HG03520 (cell line): ENCODE measurements around the gene BPIFA3.
"Not testable (repeated sequence)": the region's sequence is repeated elsewhere in the genome, so short reads cannot be mapped to it uniquely, and the experiment has no call there.

Experiments
- ATAC-seq: cut with Tn5 transposase; IDR thresholded peaks from one replicate; pipeline ENCODE4 v1.9.1; 2021; ENCODE audit warnings: mild to moderate bottlenecking, moderate library complexity; ENCODE audit not compliant: unreplicated experiment

Gene BPIFA3

DNA sequence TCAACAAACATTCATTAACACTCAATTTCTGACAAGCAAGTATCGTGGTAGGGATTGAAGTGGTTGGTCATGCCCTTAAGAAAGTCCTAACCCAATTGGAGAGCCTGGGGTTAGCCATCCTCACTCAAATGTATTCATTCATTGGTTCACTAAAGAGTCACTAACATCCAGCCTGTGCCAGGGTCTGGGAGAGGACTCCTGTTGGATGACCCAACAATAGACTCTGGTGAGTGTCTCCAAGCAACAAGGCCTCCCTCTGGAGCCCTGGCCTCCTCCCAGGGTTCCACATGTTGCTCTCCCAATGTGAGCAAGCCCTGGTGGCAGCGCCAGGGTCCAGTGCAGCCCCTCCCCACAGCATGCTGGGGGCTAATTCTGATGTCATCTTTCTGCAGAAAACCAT is at the start of gene BPIFA3:
BPIFA3 (plus strand) TSS at position 301 of the 400 bp plus-strand sequence. CDS start 185 bp downstream, outside the sequence.
- ATAC-seq = no peak

DNA sequence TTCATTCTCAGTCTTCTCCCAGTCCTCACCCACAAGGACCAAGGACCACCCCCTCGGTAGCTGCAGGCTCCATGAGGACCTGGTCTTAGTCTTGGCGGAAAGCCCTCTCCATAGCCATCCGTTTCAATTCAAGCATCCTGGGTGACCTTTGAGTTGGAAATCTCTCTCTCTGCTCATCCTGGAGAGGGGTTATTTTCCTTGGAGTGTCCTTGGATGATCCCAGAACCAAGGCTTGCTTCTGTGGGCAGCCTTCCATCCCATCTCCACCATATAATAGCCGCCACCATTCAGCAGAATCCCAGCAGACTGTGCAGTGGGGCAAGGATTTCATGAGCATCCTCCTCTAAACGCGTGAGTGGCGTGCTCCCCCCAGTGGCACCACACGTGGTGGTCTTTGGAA is 49.3 kb upstream of the BPIFA3 start, which contains the start of gene BPIFA2:
BPIFA2 (plus strand) TSS at position 301 of the 400 bp plus-strand sequence. CDS start 987 bp downstream, outside the sequence.
- ATAC-seq = no peak

DNA sequence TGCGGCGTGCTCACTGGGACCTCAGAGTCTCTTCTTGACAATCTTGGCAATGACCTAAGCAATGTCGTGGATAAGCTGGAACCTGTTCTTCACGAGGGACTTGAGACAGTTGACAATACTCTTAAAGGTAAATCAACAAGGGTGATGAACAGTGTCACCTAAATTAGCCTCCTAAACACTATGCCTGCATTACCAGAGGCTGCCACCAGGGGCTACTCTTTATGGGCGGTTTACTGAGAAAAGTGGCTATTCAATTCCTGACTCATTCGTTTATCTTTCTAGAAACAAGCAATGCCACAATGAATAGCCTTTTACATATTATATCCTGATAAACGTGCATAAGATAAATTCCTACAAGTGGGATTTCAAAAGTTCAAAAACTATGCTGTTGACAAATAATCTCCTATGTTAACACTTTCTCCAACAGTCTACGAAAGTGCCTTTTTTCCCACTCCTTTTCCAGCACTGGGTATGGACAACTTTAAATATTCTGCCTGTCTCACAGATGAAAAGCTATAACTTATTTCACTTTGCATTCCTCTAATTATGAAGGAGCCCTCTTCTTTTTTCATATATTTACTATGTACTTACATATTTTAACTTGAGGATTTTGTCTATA is 47.9 kb upstream of the BPIFA3 start:
- no peak for ATAC-seq

DNA sequence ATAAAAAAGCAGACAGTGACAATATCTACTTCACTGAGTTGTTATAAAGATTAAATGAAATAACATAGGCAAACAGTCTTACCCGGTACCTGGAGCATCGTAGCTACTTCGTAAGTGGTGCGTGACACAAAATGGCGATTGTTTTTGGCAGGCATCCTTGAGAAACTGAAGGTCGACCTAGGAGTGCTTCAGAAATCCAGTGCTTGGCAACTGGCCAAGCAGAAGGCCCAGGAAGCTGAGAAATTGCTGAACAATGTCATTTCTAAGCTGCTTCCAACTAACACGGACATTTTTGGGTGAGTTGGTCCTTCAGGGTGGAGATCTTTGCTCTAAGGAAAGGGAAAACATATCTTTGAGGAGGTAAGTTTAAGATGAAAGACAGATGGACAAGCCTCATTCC is 44.4 kb upstream of the BPIFA3 start:
- no peak for ATAC-seq

DNA sequence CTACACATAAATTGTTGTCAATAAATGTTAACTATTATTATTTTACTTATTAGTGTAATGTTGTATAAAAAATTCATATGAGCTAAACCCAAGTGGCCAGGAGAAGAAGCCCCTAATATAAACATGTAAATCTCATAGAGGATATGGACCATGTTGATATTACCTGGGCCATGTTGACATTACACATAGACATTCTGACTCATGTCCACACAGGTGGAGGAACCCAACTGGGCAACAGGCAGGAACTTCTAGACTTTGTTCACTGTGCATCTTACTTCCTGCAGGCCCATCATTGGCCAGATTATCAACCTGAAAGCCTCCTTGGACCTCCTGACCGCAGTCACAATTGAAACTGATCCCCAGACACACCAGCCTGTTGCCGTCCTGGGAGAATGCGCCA is 42.0 kb upstream of the BPIFA3 start:
- ATAC-seq = no peak

DNA sequence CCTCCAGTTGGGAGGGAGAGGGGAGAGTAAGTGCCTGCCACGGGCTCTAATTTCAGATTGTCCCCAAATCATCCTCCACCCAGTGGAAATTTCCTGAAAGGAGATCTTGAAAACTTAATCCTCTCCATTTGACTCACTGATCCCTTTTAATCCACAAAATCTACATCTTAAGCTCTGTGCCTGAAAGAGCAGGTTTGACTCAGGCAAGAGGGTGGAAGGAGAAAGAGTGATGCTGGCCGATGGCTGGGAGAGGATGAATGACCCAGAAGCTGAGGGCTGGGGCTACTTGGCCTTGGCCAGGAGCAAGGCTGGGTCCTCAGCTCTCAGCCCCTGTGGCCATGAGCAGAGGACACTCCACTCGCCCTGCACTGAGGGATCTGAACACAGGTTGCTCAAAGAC is 41.1 kb upstream of the BPIFA3 start:
- no peak for ATAC-seq

DNA sequence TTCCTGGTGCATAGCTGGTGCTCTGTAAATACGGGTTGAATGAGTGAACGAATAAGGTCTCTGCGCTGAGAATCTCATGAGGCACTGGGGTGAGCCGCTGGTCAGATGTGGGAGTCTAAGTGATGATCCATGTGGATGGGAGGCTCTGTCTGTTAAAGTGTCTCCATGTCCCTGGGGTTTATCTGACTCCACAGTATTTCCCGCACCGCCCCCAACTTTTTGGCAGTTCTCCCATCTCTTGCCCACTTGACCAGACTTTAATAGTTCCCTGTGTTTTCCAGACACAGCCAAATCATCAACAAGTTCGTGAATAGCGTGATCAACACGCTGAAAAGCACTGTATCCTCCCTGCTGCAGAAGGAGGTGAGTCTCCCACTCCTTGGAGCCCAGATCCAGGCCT is 39.3 kb upstream of the BPIFA3 start:
- no peak for ATAC-seq

DNA sequence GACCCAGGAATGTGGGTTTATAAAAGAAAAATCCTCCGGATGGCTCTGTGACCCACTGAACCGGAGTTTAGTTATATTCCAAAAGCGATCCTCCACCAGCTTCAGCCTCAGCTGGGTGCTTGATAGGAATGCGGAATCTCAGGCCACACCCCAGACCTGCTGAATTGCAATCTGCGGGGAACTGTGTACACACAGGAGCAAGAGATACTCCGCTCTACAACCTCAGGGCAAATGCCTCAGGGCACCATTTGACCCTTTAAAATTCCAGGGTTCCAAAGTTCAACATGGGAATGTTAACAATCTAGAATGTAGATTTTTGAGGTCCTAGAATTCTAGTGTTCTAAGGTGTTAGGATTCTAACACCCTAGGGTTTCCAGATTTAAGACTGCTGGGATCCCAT is 38.4 kb upstream of the BPIFA3 start:
- ATAC-seq = no peak

DNA sequence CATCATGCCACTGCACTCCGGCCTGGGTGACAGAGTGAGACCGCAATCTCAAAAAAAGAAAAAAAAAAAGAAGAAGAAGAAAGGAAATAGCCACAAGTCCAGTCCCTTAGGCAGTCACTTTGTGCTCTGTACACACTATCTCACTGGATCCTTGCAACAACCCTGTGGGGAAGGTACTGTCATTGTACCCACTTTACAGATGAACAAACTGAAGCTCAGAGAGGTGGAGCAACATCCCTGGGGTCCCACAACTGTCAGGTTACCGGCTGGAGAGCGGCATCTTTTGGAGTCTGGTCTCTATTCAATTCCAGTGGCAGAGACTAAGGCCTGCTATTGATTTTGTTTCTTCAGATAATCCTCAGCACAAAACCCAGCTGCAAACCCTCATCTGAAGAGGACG is 37.0 kb upstream of the BPIFA3 start:
- ATAC-seq = no peak

DNA sequence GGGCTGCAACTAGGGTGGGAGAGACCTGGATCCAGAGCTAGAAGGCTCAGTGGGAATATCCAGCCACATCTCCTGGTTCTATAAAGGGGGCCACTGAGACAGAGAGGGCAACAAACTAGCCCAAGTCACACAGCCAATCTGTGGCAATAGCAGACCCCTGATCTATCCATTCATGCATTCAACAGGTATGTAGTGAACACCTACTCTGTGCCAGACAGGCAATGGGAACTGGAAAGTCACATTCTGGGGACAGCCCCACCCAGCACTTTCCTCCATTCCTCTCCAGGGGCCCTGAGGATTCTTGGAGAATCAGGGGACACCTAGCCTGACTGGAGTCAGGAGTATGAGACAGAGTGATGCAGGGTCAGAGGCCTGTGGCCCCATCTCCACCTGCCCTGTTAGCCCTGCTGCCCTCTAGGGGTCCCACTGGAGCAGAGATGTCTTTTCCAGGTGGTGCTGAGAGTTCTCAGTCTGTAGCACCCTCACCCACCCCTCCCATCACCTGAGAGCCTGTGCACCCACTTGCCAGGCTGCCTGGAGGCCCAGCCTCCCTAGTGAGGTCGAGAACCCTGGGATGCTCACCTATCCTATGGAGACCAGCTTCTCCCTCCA is 35.6 kb upstream of the BPIFA3 start:
- no peak for ATAC-seq

DNA sequence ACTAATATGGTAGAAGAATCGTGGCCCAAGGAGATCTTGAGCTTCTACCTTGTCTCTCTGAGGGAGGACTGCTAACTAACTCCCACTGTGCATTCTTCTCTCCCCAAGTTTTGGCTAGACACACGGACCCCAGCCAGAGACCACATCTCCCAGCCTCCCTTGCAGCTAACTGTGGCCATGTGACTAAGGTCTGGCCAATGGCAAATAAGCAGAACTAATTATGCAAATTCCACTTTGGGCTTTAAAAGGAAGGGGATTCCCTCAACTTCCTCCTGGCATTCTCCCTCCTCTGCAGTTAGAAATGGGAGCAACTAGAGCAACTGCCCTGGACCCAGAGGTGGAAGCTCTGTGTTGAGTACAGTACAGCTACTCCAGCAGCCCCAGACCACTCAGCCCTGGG is 33.8 kb upstream of the BPIFA3 start:
- ATAC-seq = no peak

DNA sequence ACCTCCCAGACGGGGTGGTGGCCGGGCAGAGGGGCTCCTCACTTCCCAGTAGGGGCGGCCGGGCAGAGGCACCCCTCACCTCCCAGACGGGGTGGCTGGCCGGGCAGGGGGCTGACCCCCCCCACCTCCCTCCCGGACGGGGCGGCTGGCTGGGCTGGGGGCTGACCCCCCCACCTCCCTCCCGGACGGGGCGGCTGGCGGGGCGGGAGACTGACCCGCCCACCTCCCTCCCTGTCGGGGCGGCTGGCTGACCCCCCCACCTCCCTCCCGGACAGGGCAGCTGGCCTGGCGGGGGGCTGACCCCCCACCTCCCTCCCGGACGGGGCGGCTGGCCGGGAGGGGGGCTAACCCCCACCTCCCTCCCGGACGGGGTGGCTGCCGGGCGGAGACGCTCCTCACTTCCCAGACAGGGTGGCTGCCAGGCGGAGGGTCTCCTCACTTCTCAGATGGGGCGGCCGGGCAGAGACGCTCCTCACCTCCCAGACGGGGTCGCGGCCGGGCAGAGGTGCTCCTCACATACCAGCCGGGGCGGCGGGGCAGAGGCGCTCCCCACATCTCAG is 32.0 kb upstream of the BPIFA3 start:
- not testable (repeated sequence) for ATAC-seq

DNA sequence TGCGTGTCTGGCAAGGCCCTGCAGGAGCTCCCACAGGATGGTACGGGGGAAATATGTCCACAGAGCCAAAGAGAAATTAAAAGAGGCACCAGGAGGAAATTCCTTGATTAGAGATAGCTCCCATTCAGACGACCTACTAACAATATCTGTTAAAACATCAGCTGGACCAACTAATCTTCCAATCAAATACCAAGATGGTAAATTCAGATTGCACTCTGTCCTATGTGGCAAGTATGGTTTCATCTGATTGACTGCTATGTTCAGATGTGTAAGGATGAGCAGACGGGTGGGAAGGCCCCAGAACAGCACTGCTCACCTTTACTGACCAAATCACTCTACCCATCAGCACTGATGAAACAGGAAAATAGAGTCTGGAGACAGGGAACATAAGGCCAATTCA is 29.7 kb upstream of the BPIFA3 start:
- no peak for ATAC-seq

DNA sequence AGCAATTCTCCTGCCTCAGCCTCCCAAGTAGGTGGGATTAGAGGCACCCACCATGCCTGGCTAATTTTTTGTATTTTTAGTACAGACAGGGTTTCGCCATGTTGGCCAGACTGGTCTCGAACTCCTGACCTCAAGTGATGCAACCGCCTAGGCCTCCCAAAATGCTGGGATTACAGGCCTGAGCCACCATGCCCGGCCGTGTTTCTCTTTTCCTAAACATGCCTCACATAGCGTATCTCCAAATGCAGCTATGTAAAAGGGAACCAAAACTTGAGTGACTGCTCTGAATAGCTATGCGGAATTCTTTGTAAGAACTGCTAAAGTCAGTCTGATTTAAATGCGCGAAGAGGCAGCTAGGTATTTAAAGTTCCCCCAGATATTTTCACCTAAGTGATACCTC is 28.7 kb upstream of the BPIFA3 start:
- no peak for ATAC-seq

DNA sequence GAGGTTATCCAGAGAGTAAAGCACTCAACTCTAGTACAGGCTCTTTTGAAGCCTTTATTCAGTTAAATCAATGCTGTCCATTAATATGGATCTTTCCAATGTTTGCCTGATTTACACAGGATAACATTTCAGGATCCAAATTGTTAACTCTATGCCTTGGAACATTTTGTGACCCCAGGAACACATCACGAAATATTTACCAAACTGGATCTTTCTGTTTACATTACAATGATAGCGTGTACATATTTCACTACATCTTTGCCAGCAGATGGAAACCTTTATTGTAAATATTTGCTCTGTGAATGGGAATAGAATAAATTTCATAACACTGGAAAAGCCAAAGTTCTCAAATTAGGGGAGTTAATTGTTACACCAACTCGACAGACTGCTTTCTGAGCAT is 25.7 kb upstream of the BPIFA3 start:
- no peak for ATAC-seq

DNA sequence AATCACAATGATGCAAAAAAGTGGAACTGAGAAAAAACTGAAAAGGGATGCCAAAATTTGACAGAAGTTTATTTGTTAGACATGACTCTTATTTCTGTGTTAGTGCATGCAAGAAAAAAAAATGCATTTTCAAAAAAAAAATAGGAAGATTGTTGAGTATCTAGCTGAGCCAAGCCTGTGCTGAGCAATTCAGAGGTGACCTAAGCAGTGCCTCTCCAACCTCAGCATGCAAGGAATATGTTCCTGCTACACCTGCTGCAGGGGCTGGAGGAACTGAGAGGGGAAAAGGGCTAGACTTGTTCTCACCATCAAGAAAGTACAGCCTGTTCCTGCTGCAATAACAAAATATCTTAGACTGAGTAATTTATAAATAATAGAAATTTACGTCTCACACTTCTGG is 25.2 kb upstream of the BPIFA3 start:
- no peak for ATAC-seq

DNA sequence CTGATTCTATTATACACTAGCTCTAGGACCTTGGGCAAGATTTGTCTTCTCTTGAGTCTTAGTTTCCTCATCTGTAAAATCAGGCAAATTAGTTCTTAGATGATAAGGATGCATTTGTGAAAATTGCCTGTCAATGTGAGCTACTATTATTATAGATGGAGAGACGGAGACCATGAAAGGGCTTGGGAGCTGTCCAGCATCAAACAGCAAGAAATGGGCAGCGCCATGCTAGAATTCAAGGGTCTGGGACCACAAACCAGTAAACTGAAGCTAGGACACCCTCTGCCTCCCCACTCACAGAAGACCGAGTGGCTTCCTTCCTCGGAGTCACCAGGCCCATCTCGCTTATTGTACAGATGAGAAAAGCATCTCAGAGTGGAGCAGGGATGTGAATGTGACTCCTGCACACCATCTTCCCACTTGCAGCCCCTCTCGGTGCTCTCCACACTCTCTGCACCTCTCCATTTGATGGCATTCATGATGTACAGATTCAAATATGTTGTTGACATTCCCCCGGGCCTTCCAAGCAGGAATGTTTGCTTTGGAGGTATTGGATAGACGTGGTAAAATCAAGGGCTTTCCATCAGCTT is 24.1 kb upstream of the BPIFA3 start:
- ATAC-seq = no peak

DNA sequence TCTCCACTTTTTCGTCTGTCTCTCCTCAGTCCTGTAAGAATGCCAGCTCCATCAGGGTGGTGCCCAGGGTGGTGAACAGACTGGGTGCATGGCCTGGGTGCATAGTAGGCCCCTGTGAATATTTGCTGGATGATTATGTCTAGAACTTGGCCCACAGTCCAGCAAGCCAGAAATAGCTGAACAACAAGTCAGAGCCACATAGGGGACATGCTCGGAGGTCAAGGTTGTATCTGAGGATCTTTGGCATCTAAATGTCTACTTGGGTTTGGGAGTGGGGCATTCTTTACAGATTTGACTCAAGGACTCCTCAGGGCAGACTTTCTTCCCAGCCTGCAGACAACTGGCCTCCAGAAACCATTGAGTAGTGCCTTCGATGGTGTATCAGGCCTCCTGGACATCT is 18.1 kb upstream of the BPIFA3 start:
- no peak for ATAC-seq

DNA sequence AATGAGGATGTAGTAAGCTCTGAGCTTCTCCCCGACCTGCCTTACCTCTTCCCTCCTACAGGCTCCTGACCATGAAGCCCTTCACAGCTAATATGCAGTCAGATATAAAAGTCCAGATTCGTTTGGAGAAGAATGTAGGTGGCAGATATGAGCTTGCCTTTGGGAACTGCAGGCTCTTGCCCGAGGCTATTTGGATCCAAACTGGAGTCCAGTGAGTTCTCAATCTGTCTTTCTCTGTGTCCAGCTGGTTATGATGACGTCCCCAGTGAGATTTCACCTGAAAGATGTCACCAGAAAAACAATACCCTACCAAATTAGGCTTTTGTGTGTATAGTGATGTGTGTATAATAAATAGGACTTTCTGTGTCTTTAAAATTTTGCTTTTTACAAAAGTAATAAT is 14.7 kb upstream of the BPIFA3 start:
- ATAC-seq = no peak

DNA sequence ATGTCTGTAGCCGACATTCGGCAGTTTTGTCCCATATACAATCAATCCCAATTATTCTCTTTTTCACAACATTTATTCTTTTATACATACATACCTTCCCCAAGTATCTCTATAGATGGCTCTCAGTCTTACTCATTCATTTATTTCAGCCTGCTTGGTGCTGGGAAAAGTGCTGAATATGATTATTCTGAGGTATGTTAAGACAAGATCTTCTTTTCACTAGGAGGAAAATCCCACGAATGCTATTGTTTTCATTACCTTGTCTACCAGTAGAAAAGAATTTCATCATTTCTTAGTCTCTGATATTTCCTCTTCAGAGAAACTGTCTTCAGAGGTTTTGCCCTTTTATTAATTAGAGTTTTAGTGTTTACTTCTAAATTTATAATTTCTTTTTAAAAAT is 13.7 kb upstream of the BPIFA3 start:
- ATAC-seq = no peak

DNA sequence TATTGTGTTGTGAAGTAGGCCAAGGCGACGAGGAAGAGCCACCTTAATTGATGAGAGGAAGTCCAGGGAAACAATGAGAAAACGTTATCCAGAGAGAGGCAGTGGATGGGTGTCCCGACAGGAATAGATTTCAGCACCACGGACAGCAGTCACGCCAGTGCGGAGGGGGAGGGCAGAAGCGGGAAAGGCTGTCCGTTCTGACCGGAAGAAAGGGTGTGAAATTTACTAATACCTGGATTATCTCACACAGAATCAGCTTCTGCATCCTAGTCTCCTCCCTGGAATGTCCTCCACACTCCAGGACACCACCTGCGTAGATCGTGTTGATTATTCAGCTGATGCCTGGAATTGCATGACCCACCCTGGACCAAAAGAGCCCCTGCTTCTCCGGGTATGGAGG is 7.4 kb upstream of the BPIFA3 start:
- ATAC-seq = no peak

DNA sequence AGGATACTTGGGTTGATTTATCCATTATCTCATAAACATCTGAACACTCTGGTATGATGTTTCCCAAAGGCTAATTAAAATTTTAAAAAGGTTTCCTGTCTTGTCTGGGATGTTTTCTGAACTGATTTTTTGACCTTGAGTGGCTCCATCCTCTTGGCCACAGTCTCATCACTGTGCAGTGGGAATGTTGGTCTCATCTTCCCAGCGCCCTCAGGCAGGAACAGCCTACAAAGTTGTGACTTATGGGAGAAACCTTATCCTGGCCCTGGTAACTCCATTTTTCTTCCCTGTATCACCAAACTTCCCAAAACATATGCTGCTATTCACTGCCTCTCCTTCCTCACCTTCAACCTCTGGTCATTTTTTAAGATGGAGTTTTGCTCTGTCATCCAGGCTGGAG is 6.8 kb upstream of the BPIFA3 start:
- no peak for ATAC-seq
